Astrocyte of the cerebellum (primary cell): Measurements from ENCODE around the gene SLC45A2.

Source experiments
- DNase-seq: peaks from one replicate; pipeline ENCODE4 v3.0.0-alpha.2; 2011; ENCODE audit warnings: low read depth
- H3K4me3 ChIP-seq: 2 replicates; pipeline ENCODE4 v1.5.1; 2011; ENCODE audit warnings: mild to moderate bottlenecking, low read depth, low read length, moderate library complexity
- CTCF ChIP-seq: IDR thresholded peaks from 2 replicates; pipeline ENCODE4 v1.5.1; 2012; ENCODE audit warnings: low read length, low read depth, moderate library complexity, mild to moderate bottlenecking; ENCODE audit errors: missing control alignments
- in situ Hi-C: cut with HindIII; loops from 2 replicates; pipeline ENCODE4 v1.10.0; 2017; ENCODE audit warnings: low sequenced_read_pairs

The SLC45A2 gene

GRCh38 chr5:34022121-34022705, 37.7 kb upstream of the SLC45A2 start:
- no peak overlapping the region for H3K4me3 ChIP-seq
- TF ChIP-seq CTCF, result no peak
- in situ Hi-C loops, result no loop called here
- no peak for DNase-seq

GRCh38 chr5:34021334-34021733, 36.8 kb upstream of the SLC45A2 start:
- H3K4me3 ChIP-seq, result no peak overlapping the region
- in situ Hi-C loops, result no loop called here
- no peak for TF ChIP-seq CTCF

DNA sequence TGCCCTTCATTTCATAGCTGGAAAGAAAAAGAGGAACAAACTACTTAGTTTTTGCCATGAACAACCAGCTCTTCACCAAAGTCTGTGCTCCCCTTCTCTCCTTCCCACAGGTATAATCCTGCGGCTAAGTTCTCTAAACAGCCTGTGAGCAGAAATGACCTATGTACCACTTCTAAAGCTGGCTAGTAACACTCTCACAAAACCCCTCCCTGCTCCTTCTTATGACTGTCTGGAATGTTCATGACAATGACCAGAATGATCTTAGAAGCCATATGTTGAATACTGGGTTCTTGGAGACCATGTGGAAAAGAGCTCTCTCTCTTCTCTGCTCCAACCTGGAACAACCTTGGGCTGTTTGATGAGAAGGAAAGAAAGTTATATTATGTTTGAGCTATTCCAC, 36.2 kb upstream of the SLC45A2 start:
- in situ Hi-C loops, result no loop called here
- H3K4me3 ChIP-seq, result no peak overlapping the region
- no peak for DNase-seq
- TF ChIP-seq CTCF, result no peak

More at GRCh38 chr5:34021334-34021733, 36.8 kb upstream of the SLC45A2 start:
- DNase-seq, result no peak

- in situ Hi-C loops, result no loop called here
- TF ChIP-seq CTCF, result no peak
- H3K4me3 ChIP-seq, result no peak overlapping the region
- DNase-seq, result no peak
Measured at GRCh38 chr5:34017254-34017653, 32.8 kb upstream of the SLC45A2 start.

GRCh38 chr5:34016750-34017149, 32.3 kb upstream of the SLC45A2 start:
- no peak overlapping the region for H3K4me3 ChIP-seq
- DNase-seq, result no peak
- no peak for TF ChIP-seq CTCF
- in situ Hi-C loops, result no loop called here

DNA sequence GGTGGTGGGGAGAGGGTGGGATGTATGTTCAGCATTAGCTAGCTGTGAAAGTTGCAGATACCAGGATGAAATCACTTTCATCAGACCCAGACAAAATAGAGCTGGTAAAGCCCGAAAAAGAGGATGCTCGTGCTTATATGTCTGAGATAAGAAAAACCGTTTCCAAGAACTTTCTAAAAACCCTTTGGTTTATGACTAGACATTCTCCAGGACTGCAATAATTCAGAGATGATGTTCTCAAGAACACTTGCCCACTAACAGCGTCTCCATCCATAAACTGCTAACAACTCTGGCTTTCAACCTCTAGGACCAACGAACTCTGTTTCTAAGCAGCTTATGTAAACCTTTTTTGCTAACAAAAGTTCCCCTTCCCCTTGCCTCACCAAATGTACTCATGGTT, 31.7 kb upstream of the SLC45A2 start:
- no peak overlapping the region for H3K4me3 ChIP-seq
- in situ Hi-C loops, result no loop called here
- no peak for TF ChIP-seq CTCF
- no peak for DNase-seq
